ENCODE measurements around the gene PLCXD1. TPM values are rescaled to one million over a fixed set of nuclear protein-coding genes. Genes with fewer than 3 reads are reported as not detected.
"Not testable (repeated sequence)": the region's sequence is repeated elsewhere in the genome, so short reads cannot be mapped to it uniquely, and the experiment has no call there.

Gene PLCXD1
- polyA plus RNA-seq, 1 donor from 2014 or later: 30.1 TPM

DNA sequence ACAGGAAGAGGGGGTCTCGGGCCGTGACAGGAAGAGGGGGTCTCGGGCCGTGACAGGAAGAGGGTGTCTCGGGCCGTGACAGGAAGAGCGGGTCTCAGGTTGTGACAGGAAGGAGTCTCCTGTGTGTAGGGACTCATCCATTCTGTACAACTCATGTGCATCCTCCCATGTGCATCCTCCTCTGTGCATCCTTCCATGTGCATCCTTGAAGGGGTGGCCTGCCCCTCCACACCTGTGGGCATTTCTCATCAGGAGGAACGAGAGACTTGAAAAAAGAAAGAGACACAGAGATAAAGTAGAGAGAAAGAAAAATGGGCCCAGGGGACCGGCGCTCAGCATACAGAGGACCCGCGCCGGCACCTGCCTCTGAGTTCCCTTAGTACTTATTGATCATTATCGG lies 30.2 kb upstream of the PLCXD1 start:
- Histone ChIP-seq H3K27ac (ENCODE audit: low read length) (no peak overlapping the region), H3K36me3 (ENCODE audit: insufficient read depth, low read length) (no peaks in the 10 kb centered on the region), H3F3A (ENCODE audit: insufficient read depth, low read length, poor library complexity, severe bottlenecking) (no peaks in the 10 kb centered on the region)

DNA sequence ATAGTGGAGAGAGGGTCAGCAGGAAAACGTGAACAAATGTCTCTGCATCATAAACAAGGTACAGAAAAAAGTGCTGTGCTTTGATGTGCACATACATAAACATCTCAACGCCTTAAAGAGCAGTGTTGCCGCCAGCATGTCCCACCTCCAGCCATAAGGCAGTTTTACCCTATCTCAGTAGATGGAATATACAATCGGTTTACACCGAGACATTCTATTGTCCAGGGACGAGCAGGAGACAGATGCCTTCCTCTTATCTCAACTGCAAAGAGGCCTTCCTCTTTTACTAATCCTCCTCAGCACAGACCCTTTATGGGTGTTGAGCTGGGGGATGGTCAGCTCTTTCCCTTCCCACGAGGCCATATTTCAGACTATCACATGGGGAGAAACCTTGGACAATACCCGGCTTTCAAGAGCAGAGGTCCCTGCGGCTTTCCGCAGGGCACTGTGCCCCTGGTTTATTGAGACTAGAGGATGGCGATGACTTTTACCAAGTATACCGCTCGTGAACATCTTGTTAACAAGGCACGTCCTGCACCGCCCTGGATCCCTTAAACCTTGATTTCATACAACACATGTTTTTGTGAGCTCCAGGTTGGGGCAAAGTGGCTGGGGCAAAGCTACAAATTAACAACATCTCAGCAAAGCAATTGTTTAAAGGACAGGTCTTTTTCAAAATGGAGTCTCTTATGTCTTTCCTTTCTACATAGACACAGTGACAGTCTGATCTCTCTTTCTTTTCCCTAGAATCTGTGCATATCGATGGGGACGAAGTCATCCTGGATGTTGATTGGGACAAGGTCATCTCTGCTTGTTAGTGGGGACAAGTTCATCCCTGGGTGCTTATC lies 29.6 kb upstream of the PLCXD1 start:
- H3K9me2 ChIP-seq (ENCODE audit: insufficient read depth, low read length); H3K9me3 ChIP-seq (ENCODE audit: low read length); H3K27ac ChIP-seq (ENCODE audit: low read length): not testable (repeated sequence)

More for the DNA sequence above, 30.2 kb upstream of the PLCXD1 start:
- Histone ChIP-seq H3K4me2 (ENCODE audit: low read length) (no peak overlapping the region), H3K4me3 (ENCODE audit: low read length) (no peak overlapping the region), H3K9me2 (ENCODE audit: insufficient read depth, low read length) (no peaks in the 10 kb centered on the region), H3K79me2 (replicated peaks; ENCODE audit: insufficient read depth, low read length) (no peaks in the 10 kb centered on the region), H3K27me3 (ENCODE audit: insufficient read depth, low read depth, low read length) (no peaks in the 10 kb centered on the region), H3K9ac (ENCODE audit: low read length) (no peak overlapping the region), H2AFZ (ENCODE audit: low read depth, low read length) (no peak overlapping the region), H4K20me1 (ENCODE audit: insufficient read depth) (no peaks in the 10 kb centered on the region), H3K9me3 (ENCODE audit: low read length) (no peaks in the 10 kb centered on the region)
- no peak for TF ChIP-seq EP300 (conservative IDR thresholded peaks at IDR 0.05; ENCODE audit: poor library complexity, severe bottlenecking)
- no peak for TF ChIP-seq EZH2 (IDR thresholded peaks at IDR 0.05; ENCODE audit: borderline replicate concordance, insufficient read depth, low read length, poor library complexity, severe bottlenecking)
- TF ChIP-seq POLR2AphosphoS5 (IDR thresholded peaks at IDR 0.05): no peak
- TF ChIP-seq TAF1 (IDR thresholded peaks at IDR 0.05; ENCODE audit: low read depth): no peak
- TF ChIP-seq CTCF (IDR thresholded peaks at IDR 0.05; ENCODE audit: poor library complexity, severe bottlenecking): no peak
- TF ChIP-seq, protein P1, sequence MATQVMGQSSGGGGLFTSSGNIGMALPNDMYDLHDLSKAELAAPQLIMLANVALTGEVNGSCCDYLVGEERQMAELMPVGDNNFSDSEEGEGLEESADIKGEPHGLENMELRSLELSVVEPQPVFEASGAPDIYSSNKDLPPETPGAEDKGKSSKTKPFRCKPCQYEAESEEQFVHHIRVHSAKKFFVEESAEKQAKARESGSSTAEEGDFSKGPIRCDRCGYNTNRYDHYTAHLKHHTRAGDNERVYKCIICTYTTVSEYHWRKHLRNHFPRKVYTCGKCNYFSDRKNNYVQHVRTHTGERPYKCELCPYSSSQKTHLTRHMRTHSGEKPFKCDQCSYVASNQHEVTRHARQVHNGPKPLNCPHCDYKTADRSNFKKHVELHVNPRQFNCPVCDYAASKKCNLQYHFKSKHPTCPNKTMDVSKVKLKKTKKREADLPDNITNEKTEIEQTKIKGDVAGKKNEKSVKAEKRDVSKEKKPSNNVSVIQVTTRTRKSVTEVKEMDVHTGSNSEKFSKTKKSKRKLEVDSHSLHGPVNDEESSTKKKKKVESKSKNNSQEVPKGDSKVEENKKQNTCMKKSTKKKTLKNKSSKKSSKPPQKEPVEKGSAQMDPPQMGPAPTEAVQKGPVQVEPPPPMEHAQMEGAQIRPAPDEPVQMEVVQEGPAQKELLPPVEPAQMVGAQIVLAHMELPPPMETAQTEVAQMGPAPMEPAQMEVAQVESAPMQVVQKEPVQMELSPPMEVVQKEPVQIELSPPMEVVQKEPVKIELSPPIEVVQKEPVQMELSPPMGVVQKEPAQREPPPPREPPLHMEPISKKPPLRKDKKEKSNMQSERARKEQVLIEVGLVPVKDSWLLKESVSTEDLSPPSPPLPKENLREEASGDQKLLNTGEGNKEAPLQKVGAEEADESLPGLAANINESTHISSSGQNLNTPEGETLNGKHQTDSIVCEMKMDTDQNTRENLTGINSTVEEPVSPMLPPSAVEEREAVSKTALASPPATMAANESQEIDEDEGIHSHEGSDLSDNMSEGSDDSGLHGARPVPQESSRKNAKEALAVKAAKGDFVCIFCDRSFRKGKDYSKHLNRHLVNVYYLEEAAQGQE (IDR thresholded peaks at IDR 0.05; ENCODE audit: borderline replicate concordance): no peak
- TF ChIP-seq SMC3 (conservative IDR thresholded peaks at IDR 0.05; ENCODE audit: poor library complexity): no peak
- TF ChIP-seq RAD21 (conservative IDR thresholded peaks at IDR 0.05): no peak
- no peak for TF ChIP-seq MXI1 (conservative IDR thresholded peaks at IDR 0.05; ENCODE audit: poor library complexity, severe bottlenecking)

More for the DNA sequence above, 29.6 kb upstream of the PLCXD1 start:
- not testable (repeated sequence) for H3K79me2 ChIP-seq (replicated peaks; ENCODE audit: insufficient read depth, low read length); H2AFZ ChIP-seq (ENCODE audit: low read depth, low read length); H3K4me2 ChIP-seq (ENCODE audit: low read length); H3K27me3 ChIP-seq (ENCODE audit: insufficient read depth, low read depth, low read length); H3K9ac ChIP-seq (ENCODE audit: low read length); H4K20me1 ChIP-seq (ENCODE audit: insufficient read depth); H3F3A ChIP-seq (ENCODE audit: insufficient read depth, low read length, poor library complexity, severe bottlenecking); H3K36me3 ChIP-seq (ENCODE audit: insufficient read depth, low read length); H3K4me3 ChIP-seq (ENCODE audit: low read length)

Data from neural cell (in vitro differentiated cells).